Measurements from ENCODE around the gene NEO1.

Gene NEO1

GRCh38 chr15:73246439-73246838 lies 194.2 kb downstream of the NEO1 start:
- in situ Hi-C loops (cut with MboI; ENCODE audit: low sequenced_read_pairs): no loop called here

- in situ Hi-C loops (cut with MboI; ENCODE audit: low sequenced_read_pairs): no loop called here
Measured at GRCh38 chr15:73246898-73247297, 194.6 kb downstream of the NEO1 start.

- in situ Hi-C loops (cut with MboI; ENCODE audit: low sequenced_read_pairs): no loop called here
Measured at GRCh38 chr15:73247331-73247730, 195.1 kb downstream of the NEO1 start.

GRCh38 chr15:73249499-73249898 lies 197.2 kb downstream of the NEO1 start:
- in situ Hi-C loops (cut with MboI; ENCODE audit: low sequenced_read_pairs): no loop called here

GRCh38 chr15:73254598-73254997 lies 202.3 kb downstream of the NEO1 start:
- in situ Hi-C loops (cut with MboI; ENCODE audit: low sequenced_read_pairs): no loop called here

- in situ Hi-C loops (cut with MboI; ENCODE audit: low sequenced_read_pairs): no loop called here
Measured at GRCh38 chr15:73258271-73259108, 206.2 kb downstream of the NEO1 start.

- in situ Hi-C loops (cut with MboI; ENCODE audit: low sequenced_read_pairs): no loop called here
Measured at GRCh38 chr15:73264881-73265280, 212.6 kb downstream of the NEO1 start.

GRCh38 chr15:73265536-73266153 lies 213.4 kb downstream of the NEO1 start:
- in situ Hi-C loops (cut with MboI; ENCODE audit: low sequenced_read_pairs): no loop called here

GRCh38 chr15:73268457-73268856 lies 216.2 kb downstream of the NEO1 start:
- in situ Hi-C loops (cut with MboI; ENCODE audit: low sequenced_read_pairs): no loop called here

GRCh38 chr15:73270366-73271097 lies 218.3 kb downstream of the NEO1 start:
- in situ Hi-C loops (cut with MboI; ENCODE audit: low sequenced_read_pairs): no loop called here

- in situ Hi-C loops (cut with MboI; ENCODE audit: low sequenced_read_pairs): no loop called here
Measured at GRCh38 chr15:73273181-73274002, 221.1 kb downstream of the NEO1 start.

- in situ Hi-C loops (cut with MboI; ENCODE audit: low sequenced_read_pairs): loop anchor here (25.0 kb wide), 1 partner anchor 411 kb away; the partner anchor contains the start of gene CD276
Measured at GRCh38 chr15:73275862-73276261, 223.6 kb downstream of the NEO1 start.

- in situ Hi-C loops (cut with MboI; ENCODE audit: low sequenced_read_pairs): loop anchor here (25.0 kb wide), 1 partner anchor 405 kb away; the partner anchor contains the start of gene CD276
Measured at GRCh38 chr15:73282567-73283365, 230.5 kb downstream of the NEO1 start.

- in situ Hi-C loops (cut with MboI; ENCODE audit: low sequenced_read_pairs): loop anchor here (25.0 kb wide), 1 partner anchor 404 kb away; the partner anchor contains the start of gene CD276
Measured at GRCh38 chr15:73283366-73283962, 231.2 kb downstream of the NEO1 start.

- in situ Hi-C loops (cut with MboI; ENCODE audit: low sequenced_read_pairs): loop anchor here (25.0 kb wide), 1 partner anchor 403 kb away; the partner anchor contains the start of gene CD276
Measured at GRCh38 chr15:73284090-73284716, 231.9 kb downstream of the NEO1 start.

- in situ Hi-C loops (cut with MboI; ENCODE audit: low sequenced_read_pairs): loop anchor here (25.0 kb wide), 1 partner anchor 401 kb away; the partner anchor contains the start of gene CD276
Measured at GRCh38 chr15:73286311-73286710, 234.0 kb downstream of the NEO1 start.

GRCh38 chr15:73287019-73287418 lies 234.8 kb downstream of the NEO1 start:
- in situ Hi-C loops (cut with MboI; ENCODE audit: low sequenced_read_pairs): loop anchor here (25.0 kb wide), 1 partner anchor 400 kb away; the partner anchor contains the start of gene CD276

GRCh38 chr15:73291441-73291840 lies 239.2 kb downstream of the NEO1 start:
- in situ Hi-C loops (cut with MboI; ENCODE audit: low sequenced_read_pairs): loop anchor here (25.0 kb wide), 1 partner anchor 396 kb away; the partner anchor contains the start of gene CD276

Data from HL-60/S4 treated with retinoic acid at 250 ng/mL for 4 days and 3 days (cell line).